ENCODE data around the gene PRR20G. TPM values are rescaled to one million over a fixed set of nuclear protein-coding genes. Genes with fewer than 3 reads are reported as not detected.

PRR20G gene
- polyA plus RNA-seq, 2 of the 4 experiments (the other 2 are of a cell fraction): not detected

DNA sequence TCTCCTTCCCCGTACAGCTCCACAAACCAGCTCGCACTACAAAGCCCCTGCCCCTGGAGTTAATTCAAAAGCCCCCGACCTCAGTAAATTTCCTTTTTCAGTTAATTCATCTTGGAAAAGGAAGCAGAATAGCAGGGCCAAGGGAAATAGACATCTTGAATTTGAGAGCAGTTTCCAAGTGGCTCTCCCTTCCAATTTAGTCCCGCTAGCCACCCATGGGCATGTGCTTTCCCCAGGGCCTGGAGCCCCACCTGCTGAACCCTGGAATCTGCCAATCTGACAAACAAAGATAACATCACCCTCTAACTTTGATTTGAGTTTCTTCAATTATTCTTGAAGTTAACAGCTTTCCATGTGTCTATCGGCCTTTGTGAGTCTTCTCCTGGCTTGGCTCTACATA lies 31.7 kb downstream of the PRR20G start:
- Histone ChIP-seq H3K9me3 (no peaks in the 10 kb centered on the region), H3K4me2 (no peak overlapping the region), H3K4me1 (no peaks in the 10 kb centered on the region), H3K27ac (no peak overlapping the region), H3K4me3 (no peak overlapping the region)
- ATAC-seq (no peak), FAIRE-seq (no peak), DNase-seq (ENCODE audit: low read depth in 1 of 2, low spot score in 1 of 2) (no peak)
- TF ChIP-seq FOSL2 (IDR thresholded peaks at IDR 0.05) (no peak), FOSL2 (CRISPR knock-in tag; IDR thresholded peaks at IDR 0.05) (no peak), EP300 (IDR thresholded peaks at IDR 0.05) (no peak), ZNF302 (CRISPR knock-in tag; IDR thresholded peaks at IDR 0.05) (no peak)
- POLR2A ChIA-PET: no interaction called here
- 48% methylated on average over 5 of the region's 5 CpGs for WGBS (ENCODE audit: missing lambda C conversion rate)
- CTCF ChIA-PET: no interaction called here

DNA sequence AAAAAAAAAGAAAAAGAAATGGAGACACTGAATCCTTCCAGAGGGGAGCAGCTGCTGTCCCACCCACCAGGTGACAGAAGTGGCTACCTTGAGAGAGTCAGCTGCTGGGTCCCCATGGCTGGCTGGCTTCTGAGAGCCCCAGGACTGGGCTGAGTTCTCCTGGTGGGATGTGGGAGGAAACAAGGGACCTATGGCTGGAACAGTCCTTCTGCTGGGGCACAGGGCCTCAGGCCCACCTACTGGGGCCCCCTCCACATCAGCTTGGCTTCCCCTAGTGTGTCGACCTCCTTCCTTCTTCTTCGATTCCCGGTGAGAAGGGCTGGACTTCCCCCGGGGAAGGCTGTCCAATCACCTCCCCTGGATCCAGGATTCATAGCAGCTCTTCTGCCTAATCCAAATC lies 32.3 kb downstream of the PRR20G start:
- DNase-seq (ENCODE audit: low read depth in 1 of 2, low spot score in 1 of 2) (no peak), FAIRE-seq (no peak)
- TF ChIP-seq ZC3H11A (IDR thresholded peaks at IDR 0.05): no peak
- no peak for TF ChIP-seq SMC3 (IDR thresholded peaks at IDR 0.05)
- no peak for TF ChIP-seq HOXA7 (CRISPR knock-in tag; IDR thresholded peaks at IDR 0.05)
- TF ChIP-seq EHMT2 (IDR thresholded peaks at IDR 0.05; ENCODE audit: low read depth): no peak
- TF ChIP-seq CHD2 (IDR thresholded peaks at IDR 0.05; ENCODE audit: low read length, partially characterized antibody): no peak
- TF ChIP-seq NPAS2 (CRISPR knock-in tag; IDR thresholded peaks at IDR 0.05; ENCODE audit: borderline replicate concordance): no peak

DNA sequence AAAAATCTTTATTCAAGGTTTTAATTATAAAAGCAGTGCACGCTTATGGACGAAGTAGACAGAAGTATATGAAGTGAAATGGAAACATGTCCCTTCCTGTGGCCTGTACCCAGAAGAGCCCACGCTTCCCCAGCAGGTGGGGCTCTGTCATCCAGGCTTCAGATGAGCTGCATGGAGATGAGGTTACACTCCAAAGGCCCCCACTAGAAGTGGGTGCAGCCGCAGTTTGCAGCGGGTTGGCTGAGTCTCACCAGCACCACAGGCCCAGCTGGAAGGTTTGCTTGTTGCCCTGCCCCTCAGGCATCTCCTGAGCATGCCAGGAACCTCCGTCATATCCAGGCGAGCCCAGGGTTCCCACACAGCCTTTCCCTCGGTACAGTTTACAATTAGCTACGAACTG lies 33.1 kb downstream of the PRR20G start:
- ATAC-seq: peak; percentile 62 to 84; a peak in 4 of 6 replicates
- no peaks in the 10 kb centered on the region for H3K4me1 ChIP-seq
- CTCF ChIA-PET: interaction anchor here (0.9 to 1.3 kb wide), 5 partner anchors 9 to 293 kb away, joined by 3 to 4 read pairs (median 3); no protein-coding TSS in a partner anchor
- H3K4me3 ChIP-seq: no peak overlapping the region
- no peak overlapping the region for H3K27ac ChIP-seq
- peak; percentile 25 to 40 for DNase-seq (ENCODE audit: low read depth in 1 of 2, low spot score in 1 of 2)
- POLR2A ChIA-PET: no interaction called here
- TF ChIP-seq RAD21 (conservative IDR thresholded peaks at IDR 0.05 in 1 of 2, IDR thresholded peaks at IDR 0.05 in 1 of 2): peak; percentile 33 to 43
- no peak for TF ChIP-seq MAZ (IDR thresholded peaks at IDR 0.05; ENCODE audit: borderline replicate concordance, low read depth, low read length)
- no peak for TF ChIP-seq FOXS1 (CRISPR knock-in tag; IDR thresholded peaks at IDR 0.05)
- TF ChIP-seq, protein P1, sequence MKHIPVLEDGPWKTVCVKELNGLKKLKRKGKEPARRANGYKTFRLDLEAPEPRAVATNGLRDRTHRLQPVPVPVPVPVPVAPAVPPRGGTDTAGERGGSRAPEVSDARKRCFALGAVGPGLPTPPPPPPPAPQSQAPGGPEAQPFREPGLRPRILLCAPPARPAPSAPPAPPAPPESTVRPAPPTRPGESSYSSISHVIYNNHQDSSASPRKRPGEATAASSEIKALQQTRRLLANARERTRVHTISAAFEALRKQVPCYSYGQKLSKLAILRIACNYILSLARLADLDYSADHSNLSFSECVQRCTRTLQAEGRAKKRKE (CRISPR knock-in tag; IDR thresholded peaks at IDR 0.05; ENCODE audit: low read depth): no peak
- TF ChIP-seq HOXB5 (CRISPR knock-in tag; IDR thresholded peaks at IDR 0.05): no peak
- TF ChIP-seq, protein P2, sequence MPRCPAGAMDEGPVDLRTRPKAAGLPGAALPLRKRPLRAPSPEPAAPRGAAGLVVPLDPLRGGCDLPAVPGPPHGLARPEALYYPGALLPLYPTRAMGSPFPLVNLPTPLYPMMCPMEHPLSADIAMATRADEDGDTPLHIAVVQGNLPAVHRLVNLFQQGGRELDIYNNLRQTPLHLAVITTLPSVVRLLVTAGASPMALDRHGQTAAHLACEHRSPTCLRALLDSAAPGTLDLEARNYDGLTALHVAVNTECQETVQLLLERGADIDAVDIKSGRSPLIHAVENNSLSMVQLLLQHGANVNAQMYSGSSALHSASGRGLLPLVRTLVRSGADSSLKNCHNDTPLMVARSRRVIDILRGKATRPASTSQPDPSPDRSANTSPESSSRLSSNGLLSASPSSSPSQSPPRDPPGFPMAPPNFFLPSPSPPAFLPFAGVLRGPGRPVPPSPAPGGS (IDR thresholded peaks at IDR 0.05): no peak
- no peak for TF ChIP-seq CHD2 (IDR thresholded peaks at IDR 0.05; ENCODE audit: low read length, partially characterized antibody)
- TF ChIP-seq, protein P3, sequence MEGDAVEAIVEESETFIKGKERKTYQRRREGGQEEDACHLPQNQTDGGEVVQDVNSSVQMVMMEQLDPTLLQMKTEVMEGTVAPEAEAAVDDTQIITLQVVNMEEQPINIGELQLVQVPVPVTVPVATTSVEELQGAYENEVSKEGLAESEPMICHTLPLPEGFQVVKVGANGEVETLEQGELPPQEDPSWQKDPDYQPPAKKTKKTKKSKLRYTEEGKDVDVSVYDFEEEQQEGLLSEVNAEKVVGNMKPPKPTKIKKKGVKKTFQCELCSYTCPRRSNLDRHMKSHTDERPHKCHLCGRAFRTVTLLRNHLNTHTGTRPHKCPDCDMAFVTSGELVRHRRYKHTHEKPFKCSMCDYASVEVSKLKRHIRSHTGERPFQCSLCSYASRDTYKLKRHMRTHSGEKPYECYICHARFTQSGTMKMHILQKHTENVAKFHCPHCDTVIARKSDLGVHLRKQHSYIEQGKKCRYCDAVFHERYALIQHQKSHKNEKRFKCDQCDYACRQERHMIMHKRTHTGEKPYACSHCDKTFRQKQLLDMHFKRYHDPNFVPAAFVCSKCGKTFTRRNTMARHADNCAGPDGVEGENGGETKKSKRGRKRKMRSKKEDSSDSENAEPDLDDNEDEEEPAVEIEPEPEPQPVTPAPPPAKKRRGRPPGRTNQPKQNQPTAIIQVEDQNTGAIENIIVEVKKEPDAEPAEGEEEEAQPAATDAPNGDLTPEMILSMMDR (IDR thresholded peaks at IDR 0.05): peak; percentile 32
- no peak for TF ChIP-seq NFE2L2 (conservative IDR thresholded peaks at IDR 0.05; ENCODE audit: low read length)
- no peak for TF ChIP-seq KDM1A (IDR thresholded peaks at IDR 0.05; ENCODE audit: low read depth)
- TF ChIP-seq, protein P4, sequence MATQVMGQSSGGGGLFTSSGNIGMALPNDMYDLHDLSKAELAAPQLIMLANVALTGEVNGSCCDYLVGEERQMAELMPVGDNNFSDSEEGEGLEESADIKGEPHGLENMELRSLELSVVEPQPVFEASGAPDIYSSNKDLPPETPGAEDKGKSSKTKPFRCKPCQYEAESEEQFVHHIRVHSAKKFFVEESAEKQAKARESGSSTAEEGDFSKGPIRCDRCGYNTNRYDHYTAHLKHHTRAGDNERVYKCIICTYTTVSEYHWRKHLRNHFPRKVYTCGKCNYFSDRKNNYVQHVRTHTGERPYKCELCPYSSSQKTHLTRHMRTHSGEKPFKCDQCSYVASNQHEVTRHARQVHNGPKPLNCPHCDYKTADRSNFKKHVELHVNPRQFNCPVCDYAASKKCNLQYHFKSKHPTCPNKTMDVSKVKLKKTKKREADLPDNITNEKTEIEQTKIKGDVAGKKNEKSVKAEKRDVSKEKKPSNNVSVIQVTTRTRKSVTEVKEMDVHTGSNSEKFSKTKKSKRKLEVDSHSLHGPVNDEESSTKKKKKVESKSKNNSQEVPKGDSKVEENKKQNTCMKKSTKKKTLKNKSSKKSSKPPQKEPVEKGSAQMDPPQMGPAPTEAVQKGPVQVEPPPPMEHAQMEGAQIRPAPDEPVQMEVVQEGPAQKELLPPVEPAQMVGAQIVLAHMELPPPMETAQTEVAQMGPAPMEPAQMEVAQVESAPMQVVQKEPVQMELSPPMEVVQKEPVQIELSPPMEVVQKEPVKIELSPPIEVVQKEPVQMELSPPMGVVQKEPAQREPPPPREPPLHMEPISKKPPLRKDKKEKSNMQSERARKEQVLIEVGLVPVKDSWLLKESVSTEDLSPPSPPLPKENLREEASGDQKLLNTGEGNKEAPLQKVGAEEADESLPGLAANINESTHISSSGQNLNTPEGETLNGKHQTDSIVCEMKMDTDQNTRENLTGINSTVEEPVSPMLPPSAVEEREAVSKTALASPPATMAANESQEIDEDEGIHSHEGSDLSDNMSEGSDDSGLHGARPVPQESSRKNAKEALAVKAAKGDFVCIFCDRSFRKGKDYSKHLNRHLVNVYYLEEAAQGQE (IDR thresholded peaks at IDR 0.05): no peak
- TF ChIP-seq HOXA7 (CRISPR knock-in tag; IDR thresholded peaks at IDR 0.05): no peak
- TF ChIP-seq TP53 (CRISPR knock-in tag; IDR thresholded peaks at IDR 0.05): no peak
- TF ChIP-seq SMC3 (IDR thresholded peaks at IDR 0.05): peak; percentile 35; the same call in 2 of the 3 replicates
- no peaks in the 10 kb centered on the region; the same call in 2 of the 3 replicates for H3K9me3 ChIP-seq
- 31% methylated on average over 9 of the region's 9 CpGs for WGBS (ENCODE audit: missing lambda C conversion rate)
- no peak for FAIRE-seq
- no peak overlapping the region for H3K4me2 ChIP-seq

More for the DNA sequence above, 32.3 kb downstream of the PRR20G start:
- no peak overlapping the region for H3K4me2 ChIP-seq
- no peak overlapping the region for H3K27ac ChIP-seq
- ATAC-seq: 0 out of 6 replicates have a peak, but pooled peaks of 1 of the 2 experiments have one; percentile 30
- H3K4me1 ChIP-seq: no peaks in the 10 kb centered on the region
- 0% methylated on average over 2 of the region's 4 CpGs for WGBS (ENCODE audit: missing lambda C conversion rate)
- no peaks in the 10 kb centered on the region; the same call in 2 of the 3 replicates for H3K9me3 ChIP-seq
- H3K4me3 ChIP-seq: no peak overlapping the region
- CTCF ChIA-PET: interaction anchor here (1.2 kb wide), 2 partner anchors 200 to 292 kb away, joined by 3 read pairs; no protein-coding TSS in a partner anchor
- POLR2A ChIA-PET: no interaction called here

All from A549 (cell line).